ENCODE results near the gene CYP4B1.
"Not testable (repeated sequence)": the region's sequence is repeated elsewhere in the genome, so short reads cannot be mapped to it uniquely, and the experiment has no call there.

CYP4B1 gene

GRCh38 chr1:46817814-46818213, 19.0 kb downstream of the CYP4B1 start:
- no peak for DNase-seq

GRCh38 chr1:46818591-46818990, 19.7 kb downstream of the CYP4B1 start:
- DNase-seq = no peak

- DNase-seq = no peak
Observed at GRCh38 chr1:46819335-46819734, 20.5 kb downstream of the CYP4B1 start.

GRCh38 chr1:46820076-46820475, 21.2 kb downstream of the CYP4B1 start:
- DNase-seq = no peak

GRCh38 chr1:46820560-46821060, 21.8 kb downstream of the CYP4B1 start:
- no peak for DNase-seq

GRCh38 chr1:46822248-46822826, 23.5 kb downstream of the CYP4B1 start:
- DNase-seq = no peak

GRCh38 chr1:46823151-46823550, 24.3 kb downstream of the CYP4B1 start:
- DNase-seq = no peak

GRCh38 chr1:46826892-46827291, 28.0 kb downstream of the CYP4B1 start:
- DNase-seq = not testable (repeated sequence)

GRCh38 chr1:46830665-46831322, 31.9 kb downstream of the CYP4B1 start:
- no peak for DNase-seq

- DNase-seq = not testable (repeated sequence)
Observed at GRCh38 chr1:46835469-46835868, 36.6 kb downstream of the CYP4B1 start.

- DNase-seq = not testable (repeated sequence)
Observed at GRCh38 chr1:46846386-46846785, 47.5 kb downstream of the CYP4B1 start.

GRCh38 chr1:46857660-46858065, 58.8 kb downstream of the CYP4B1 start:
- not testable (repeated sequence) for DNase-seq

GRCh38 chr1:46862348-46862747, 63.5 kb downstream of the CYP4B1 start:
- DNase-seq = no peak
